Measurements from ENCODE around the gene ADAMTS14. TPM values are rescaled to one million over a fixed set of nuclear protein-coding genes. Genes with fewer than 3 reads are reported as not detected.

Gene ADAMTS14
- total RNA-seq, 1 donor from 2014 or later = 0.10 TPM

Other genes starting within 250 kb of the ADAMTS14 start
- gene NODAL, start 230.8 kb upstream of the ADAMTS14 start, total RNA-seq = not detected
- gene PALD1, start 193.7 kb upstream of the ADAMTS14 start, total RNA-seq = 5.2 TPM
- gene PRF1, start 69.8 kb upstream of the ADAMTS14 start, total RNA-seq = 3.2 TPM
- gene TBATA, start 112.9 kb downstream of the ADAMTS14 start, total RNA-seq = not detected
- gene SGPL1, start 143.4 kb downstream of the ADAMTS14 start, total RNA-seq = 15.3 TPM
- gene PCBD1, start 216.1 kb downstream of the ADAMTS14 start, total RNA-seq = 172 TPM

Data from left ventricle myocardium superior (tissue), 1 donor.